ENCODE results near the gene ZNF385B.

- TF ChIP-seq CTCF (IDR thresholded peaks at IDR 0.05; ENCODE audit: low read depth, low read length) (no peak), EZH2phosphoT487 (IDR thresholded peaks at IDR 0.05; ENCODE audit: low read depth) (no peak)
These were observed 406.3 kb downstream of the ZNF385B start for GRCh38 chr2:179455172-179455524.
